ENCODE data around the gene BSN. TPM values are rescaled to one million over a fixed set of nuclear protein-coding genes. Genes with fewer than 3 reads are reported as not detected.
"Not testable (repeated sequence)": the region's sequence is repeated elsewhere in the genome, so short reads cannot be mapped to it uniquely, and the experiment has no call there.

Gene BSN
- total RNA-seq, 1 donor from 2014 or later: 0.10 TPM

DNA sequence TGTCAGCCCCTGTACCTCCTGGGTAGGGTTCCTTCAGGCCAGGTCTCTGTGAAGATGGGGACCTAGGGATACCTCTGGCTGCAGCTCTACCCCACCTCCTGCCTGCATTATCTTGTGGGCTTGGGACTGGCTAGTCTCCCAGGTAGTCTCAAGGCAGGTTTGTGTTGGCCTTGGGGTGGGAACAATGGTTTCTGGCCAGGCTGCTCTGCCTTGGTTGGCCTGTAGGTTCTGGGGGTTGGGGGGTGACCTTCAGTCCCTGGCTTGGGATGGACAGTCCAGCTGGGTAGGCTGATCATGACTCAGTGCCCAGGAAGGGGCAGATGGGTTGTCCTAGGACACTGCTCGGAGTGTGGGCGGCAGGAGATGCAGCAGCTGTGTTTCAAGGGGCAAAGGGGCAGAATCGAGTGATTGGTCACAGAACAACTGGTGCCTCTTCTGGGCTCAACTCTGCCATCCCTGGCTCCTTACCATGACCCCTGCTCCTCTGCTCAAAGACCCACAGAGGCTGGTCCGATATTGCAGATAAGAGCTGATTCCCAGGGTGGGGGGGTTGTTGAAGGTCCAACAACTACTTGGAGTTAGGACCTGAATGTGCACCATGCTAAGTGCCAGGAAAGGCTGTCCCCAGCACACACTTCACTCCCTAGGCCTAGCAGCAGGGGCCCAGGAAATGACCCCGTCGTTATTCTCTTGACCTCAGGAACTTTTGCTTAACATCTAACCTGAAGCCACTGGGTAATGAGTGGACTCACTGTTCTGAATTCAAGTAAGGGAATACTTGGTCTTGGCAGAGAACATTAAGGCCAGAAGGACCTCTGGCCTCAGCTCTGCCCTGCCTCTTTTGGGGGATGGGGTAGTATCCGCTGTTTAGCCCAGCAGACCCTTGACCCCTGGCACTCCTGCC is 18.1 kb upstream of the BSN start:
- intact Hi-C loops (cut with micrococcal nuclease): no loop called here

DNA sequence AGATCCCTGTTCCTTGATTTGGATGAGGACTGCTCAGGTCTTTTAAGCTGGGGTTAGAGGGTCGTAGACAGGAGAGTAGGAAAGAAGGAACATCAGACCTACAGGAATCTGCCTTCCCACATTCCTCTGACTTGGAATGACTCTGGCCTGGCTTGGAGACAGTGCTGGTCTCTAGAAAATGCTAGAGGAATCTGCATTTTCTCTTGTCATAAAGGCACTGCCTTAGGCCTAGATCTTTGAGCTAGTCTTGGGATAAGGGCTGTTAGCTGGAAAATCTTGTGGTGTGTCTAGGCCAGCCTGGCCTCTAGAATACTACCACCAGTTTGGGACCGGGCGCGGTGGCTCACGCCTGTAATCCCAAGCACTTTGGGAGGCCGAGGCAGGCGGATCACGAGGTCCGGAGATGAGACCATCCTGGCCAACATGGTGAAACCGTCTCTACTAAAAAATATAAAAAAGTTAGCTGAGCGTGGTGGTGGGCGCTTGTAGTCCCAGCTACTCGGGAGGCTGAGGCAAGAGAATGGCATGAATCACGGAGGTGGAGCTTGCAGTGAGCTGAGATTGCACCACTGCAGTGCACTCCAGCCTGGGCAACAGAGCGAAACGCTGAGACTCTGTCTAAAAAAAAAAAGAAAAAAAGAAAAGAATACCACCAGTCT is 17.3 kb upstream of the BSN start:
- intact Hi-C loops (cut with micrococcal nuclease): no loop called here

DNA sequence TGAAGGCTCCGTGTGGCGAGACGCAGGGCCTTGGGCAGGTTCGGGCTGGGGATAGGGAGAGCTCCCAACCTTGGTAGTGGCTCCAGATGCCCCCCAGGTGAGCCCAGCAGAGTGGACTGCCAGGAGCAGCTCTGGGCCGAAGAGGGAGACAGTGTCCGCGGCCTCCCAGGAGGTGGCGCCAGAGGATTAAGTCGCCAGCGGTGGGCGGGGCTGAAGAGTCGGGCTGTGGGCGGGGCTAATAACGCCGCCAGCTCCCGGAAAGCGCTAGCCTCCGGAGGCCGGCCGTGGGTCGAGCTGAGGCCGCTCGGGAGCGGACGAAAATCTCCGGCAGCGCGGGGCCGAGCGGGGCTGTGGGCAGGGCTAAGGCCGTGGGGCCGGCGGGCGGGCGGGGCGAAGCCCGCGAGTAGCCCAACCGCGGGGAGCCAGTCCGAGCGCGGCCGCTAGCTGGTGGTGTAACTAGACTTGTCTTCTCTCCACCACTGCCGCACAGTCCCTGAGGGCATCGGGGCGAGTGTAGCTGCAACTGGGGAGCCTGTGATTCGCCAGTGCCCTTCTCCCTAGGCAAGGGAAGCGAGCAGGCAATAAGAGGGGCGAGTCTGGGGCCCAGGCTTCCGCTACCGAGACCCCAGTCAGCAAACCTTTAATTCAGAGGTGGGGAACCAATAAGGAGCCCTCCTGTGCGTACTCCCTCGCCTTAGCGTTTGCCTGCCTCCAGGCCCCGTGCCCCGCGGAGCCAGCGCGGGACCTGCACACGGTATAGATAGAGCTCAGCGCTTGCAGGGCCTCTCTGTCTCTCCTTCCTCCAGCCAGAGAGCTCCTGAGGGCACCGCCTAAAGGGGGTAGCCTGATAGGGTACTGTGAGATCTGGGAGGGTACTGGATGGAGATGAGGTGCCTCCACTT is 14.4 kb upstream of the BSN start:
- intact Hi-C loops (cut with micrococcal nuclease): loop anchor here (1.0 to 2.0 kb wide), 6 partner anchors 14 to 299 kb away; partner anchors contain the start of genes AMIGO3, BSN and DAG1

DNA sequence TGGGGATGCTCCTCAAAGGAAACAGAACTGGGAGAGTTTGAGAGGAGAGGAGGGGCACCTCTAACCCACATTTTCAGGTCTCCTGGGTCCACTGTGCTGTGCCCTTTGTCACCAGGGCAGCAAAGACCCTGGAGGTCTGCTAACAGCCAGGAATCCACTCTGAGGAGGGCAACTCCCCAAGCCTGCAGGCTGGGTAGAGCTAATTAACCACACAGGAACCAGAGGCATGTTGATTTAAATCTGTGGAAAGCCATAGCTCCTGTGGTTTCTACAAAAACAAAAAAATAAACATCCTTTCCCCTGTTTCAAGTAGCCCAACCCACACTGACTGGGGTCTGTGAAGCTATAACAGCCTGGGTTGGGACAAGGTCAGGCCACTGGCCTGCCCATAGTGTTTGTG is 2.2 kb upstream of the BSN start:
- intact Hi-C loops (cut with micrococcal nuclease): no loop called here

DNA sequence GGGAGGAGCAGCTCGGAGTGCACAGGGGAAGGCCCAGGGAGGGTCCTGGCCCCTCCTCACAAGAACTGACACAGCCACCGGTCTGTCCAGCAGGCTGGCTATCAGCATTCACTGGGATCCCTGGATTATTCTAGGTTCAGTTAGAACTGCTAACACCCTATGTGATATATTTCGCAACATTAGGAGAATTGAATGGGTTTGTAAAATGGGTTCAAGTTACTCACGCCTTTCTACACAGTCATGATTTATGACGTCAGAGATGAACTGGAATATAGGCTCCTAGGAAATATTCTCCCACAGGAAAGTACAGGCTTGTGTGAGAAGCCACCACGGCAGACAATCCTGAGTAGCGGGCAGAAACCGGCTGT is 969 bp upstream of the BSN start:
- intact Hi-C loops (cut with micrococcal nuclease): no loop called here

DNA sequence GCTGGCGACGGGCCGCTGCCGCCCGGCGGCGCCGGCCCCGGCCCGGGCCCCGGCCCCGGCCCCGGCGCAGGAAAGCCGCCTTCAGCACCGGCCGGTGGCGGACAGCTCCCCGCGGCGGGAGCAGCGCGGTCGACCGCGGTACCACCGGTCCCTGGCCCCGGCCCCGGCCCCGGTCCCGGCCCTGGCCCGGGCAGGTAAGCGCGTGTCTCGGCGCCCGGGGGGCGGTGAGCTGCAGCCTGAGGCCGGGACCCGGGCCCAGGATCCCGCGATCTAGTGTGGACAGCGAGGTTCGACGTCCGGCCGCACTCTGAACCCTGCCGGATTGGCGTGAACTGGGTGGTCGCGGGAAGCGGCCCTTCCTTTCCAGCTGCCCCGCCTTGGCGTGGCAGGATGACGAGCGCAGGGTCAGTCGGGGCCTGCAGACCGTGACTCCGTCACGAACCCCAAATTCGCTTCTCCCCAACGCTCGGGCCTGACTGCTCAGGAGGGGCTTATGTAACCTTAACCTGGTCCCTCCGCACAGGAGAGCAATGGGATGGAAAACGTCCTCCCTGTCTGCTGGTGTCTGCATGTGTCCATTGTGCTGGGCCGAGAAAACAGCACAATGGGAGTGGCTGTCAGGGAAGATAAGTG is 472 bp downstream of the BSN start:
- intact Hi-C loops (cut with micrococcal nuclease): loop anchor here (1.0 kb wide), 5 partner anchors 15 to 165 kb away; partner anchors contain the start of genes AMIGO3, APEH and DAG1

DNA sequence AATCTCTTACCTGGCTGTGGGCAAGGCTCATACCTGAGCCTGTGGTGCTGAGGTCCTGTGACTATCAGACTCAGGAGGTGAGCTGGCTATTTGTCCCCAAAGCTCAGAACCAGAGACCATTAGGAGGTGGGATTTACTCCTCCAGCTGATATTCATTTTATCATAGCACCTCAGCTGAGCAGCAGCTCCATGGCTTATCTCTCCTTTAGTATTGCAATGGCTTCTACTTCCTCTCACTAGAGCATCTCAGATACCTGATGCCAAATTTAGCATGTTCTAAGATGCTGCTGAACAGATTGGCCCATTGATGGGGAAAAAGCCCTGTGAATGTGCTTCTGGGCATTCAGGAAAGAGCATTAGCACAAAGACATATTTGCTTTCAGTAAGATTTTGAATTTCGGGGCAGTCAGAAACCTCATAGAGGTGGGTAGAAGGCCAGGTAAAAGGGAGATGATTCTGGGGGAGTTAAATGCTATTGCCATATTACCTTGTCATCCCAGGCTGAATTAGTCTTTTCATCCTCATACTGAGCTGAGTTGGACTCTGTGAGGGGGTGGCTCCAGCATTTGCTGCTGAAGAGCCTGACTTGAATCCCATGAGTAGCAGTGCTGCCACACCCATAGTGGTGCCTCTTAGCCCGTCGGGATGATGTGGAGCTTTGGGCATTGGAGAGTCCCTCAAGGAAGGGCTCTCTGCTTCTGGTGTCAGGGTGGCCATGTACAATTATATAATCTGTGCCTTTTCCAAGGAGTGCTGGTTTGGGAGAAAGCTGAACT is 2.4 kb downstream of the BSN start:
- intact Hi-C loops (cut with micrococcal nuclease): no loop called here

DNA sequence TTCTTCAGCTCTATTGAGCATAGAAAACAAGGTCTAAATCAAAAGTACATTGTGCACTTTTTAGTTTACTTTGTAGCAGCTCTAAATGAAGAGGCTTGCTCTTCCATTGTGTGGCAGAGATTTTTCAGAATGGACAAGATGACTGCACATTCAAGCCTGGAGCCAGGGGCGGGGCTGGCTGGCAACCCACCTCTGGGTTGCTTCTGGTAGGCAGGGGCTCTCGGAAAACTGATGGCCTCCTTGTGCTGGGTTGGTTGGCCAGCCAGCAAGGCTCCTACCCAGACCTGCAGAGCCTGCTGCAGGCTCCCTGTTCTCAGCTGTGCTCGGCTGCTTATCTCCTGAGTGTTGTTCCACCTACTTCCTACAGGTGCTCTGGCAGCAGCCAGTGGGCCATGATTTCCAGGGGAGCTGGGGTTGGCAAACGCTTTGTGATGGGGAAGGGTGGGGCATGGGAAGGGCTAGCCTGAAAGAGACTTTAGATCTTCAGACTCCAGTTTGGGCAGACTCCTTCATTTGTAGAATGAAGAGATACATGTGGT is 8.8 kb downstream of the BSN start:
- intact Hi-C loops (cut with micrococcal nuclease): no loop called here

DNA sequence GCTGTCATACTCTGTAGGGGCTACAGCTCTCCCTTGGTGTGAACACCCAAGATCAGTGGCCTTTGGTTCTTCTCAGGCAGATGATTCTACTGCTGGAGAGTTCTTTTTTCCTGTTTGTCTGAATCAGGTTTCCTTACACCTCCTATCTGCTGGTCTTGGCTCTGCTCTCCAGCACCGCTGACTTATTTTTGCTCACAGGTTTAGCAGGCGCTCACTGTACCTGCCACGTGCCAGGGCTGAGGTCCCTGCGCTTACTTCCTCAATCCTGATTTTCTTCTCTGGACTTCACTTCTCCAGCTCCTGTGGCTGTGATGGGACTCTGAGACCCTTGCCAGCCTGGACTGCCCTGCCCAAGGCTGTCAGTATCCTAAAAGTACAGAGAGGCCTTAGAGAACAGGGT is 9.5 kb downstream of the BSN start:
- intact Hi-C loops (cut with micrococcal nuclease): no loop called here

DNA sequence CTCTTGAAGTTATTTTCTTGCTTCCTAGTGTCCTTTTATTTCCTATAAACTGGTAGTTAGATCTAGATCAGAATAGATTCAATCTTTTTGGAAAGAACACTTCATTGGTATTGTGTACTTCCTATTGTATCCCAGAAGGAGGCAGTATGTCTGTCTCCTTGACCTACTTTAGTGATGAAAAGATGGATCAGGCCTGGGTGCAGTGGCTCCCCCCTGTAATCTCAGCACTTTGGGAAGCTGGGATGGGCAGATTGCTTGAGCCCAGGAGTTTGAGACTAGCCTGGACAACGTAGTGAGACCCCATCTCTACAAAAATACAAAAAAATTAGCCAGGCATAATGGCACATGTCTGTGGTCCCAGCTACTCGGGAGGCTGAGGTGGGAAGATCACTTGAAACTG is 12.0 kb downstream of the BSN start:
- intact Hi-C loops (cut with micrococcal nuclease): loop anchor here (1.0 kb wide), 1 partner anchor 105 kb away; no protein-coding TSS in a partner anchor

DNA sequence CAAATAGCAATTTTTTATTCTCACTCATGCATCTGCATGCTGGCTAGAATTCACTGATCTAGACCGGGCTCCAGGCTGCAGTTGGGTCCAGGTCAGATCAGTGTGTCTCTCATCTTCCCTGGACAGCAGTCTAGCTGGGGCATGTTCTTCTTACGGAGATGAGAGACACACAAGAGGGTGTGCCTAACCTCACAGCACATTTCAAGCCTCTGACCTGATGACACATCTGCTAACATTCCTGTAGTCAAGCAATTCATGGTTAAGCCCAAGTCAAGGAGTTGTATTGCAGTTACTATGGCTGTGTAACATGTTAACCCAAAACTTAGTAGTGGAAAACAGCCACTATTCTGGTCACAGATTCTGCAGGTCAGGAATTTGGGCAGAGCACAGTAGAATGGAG is 13.1 kb downstream of the BSN start:
- intact Hi-C loops (cut with micrococcal nuclease): no loop called here

DNA sequence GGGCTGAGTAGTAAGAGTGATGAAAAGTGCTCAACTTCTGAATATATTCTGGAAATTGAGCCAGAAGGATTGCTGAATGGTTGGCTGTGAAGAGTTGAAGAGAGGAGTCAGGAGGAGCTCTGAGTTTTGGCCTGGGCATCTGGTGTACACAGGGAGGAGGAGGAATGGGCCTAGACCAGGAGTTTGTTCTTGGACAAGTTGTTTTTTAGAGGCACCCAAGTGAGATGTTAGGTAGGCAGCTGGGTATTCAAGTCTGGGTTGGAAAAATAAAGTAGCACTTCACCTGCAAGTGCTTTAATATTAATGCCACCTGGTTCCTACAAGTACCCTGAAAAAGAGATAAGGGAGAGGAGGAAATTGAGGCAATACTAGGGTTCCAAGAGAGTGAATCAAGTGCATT is 14.7 kb downstream of the BSN start:
- intact Hi-C loops (cut with micrococcal nuclease): no loop called here

DNA sequence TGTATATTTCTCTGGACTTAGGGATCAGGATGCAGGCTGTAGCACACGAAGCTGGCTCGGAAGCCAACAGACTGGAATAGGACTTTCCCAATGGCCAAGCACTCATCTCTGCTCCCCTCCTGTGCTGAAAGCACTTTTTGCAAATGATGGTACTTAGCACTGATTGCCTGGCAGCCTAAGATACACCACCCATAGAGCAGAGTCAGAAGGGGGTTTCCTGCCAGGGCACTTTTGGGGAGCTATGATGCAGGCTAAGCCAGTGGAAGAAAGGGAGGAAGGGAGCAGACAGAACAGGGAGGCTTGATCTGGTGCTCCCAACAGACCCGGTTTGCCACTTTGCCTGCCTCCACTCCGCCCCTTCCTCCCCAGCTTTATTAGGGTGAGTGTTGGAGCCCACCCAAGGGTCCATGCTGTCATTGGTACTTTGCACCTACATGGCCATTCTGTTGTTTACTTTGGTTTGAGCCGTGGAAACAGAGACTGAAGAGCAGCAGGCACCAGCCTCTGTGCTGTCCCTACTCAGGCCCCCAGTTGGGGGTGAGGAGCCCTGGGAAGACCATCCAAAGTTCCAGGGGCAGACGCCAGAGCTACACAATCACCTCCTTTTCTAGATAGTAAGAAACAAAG is 15.9 kb downstream of the BSN start:
- intact Hi-C loops (cut with micrococcal nuclease): no loop called here

DNA sequence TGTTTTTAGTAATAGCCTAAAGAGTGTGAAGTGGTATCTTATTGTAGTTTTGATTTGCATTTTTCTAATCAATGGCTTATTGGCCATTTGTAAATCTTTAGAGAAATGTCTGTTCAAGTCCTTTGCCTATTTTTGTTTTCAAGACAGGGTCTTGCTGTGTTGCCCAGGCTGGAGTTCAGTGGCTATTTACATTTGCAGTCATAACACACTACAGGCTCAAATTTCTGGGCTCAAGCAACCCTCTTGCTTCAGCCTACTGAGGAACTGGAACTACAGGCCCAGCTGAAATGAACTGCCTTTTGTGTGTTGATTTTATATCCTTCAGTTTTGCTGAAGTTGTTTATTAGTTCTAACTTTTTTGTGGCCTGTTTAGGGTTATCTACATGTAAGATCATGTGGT is 27.9 kb downstream of the BSN start:
- intact Hi-C loops (cut with micrococcal nuclease): no loop called here

DNA sequence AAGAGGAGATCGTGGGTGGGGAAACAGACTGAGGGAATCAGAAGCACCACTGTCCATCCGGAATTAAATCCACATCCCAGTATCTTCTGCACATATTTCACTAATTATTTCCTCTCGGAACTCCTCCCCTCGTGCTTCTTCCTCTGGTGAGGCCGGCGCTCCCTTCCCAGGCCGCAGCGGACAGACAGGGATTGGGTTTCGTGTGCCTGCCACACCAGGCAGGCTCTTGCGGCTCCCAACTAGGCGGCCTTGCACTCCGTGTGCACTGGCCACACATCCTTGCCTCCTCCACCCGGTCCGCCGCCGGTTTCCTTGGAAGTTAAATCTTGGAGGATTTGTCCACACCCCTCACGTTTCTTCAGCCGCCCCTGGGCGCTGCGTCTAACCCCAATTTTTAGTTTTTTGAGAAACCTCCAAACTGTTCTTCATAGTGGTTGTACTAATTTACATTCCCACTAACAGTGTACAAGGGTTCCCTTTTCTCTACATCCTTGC is 31.0 kb downstream of the BSN start:
- intact Hi-C loops (cut with micrococcal nuclease): not testable (repeated sequence)

DNA sequence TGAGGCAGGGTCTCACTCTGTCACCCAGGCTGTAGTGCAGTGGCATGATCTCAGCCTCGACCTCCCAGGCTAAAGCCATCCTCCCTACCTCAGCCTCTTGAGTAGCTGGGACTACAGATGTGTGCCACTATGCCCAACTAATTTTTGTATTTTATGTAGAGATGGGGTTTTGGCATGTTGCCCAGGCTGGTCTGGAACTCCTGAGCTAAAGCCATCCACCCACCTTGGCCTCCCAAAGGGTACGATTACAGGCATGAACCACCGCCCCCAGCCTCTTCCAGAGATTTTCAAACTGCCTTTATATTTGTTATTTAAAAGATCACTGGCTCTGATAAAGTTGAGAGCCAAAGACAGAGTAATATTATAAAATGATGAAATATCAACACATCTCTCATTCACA is 37.3 kb downstream of the BSN start:
- intact Hi-C loops (cut with micrococcal nuclease): no loop called here

DNA sequence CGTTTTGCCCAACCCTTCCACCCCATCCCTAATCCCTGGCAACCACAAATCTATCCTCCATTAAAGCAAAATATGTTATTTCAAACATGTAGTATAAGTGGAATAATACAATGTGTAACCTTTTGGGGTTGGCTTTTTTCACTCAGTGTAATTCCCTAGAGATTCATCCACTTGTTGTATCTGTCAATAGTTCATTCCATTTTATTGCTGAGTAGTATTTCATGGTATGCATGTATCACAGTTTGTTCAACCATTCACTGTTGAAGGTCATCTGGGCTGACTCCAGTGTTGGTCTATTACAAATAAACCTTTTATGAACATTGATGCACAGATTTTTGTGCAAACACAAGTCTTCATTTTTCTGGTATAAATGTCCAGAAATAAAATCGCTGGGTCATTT is 38.8 kb downstream of the BSN start:
- intact Hi-C loops (cut with micrococcal nuclease): no loop called here

DNA sequence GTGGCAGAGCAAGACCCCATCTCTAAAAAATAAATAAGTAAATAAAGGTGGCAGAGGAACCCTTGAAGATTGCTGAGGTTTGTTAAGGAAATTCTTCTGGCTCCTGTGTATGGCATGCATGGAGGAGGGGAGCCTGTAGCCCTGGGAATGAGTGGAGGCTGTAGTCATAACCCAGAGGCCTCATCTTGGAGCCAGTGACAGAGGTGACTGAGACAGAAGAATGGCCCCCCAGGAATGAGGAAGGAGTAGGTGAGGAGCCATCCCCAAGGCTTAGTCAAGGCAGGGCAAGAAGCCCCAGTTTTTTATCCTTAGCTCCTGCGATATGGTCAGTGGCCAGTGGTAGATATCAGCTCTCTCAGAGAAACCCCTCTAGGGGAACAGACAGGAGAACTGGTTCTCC is 46.5 kb downstream of the BSN start:
- intact Hi-C loops (cut with micrococcal nuclease): no loop called here

DNA sequence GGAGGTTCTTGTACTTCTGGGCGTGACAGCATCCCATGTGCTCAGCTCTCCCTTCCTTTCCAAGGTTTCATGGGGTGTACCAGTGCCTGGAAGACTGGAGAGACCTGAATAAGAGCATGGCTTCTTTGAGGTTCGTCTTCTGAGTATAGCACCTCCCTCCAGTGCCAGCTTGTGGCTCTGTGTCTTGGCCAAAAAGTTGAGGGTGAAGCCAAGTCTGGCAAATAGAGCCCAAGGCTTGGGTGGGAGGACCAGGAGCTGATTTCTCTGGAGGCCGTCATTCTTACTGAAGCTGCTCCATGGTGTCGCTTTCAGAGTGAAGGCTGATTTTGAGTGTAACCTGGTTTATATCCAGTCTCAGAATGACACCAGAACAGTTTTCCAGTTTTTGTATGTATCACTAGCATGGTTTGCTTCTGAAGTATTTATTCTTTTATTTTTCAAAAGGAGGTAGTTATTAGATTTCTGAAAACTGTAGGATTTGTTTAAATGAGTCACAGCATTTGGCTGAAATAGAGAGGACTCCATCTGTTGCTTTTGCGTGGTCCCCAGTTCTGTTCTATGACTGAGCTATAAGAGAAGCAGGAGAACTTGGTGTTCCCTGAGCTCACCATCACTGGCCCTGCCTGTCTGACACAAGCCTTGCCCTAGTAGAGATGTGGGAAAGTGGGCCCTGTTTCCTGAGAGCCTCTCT is 47.2 kb downstream of the BSN start:
- intact Hi-C loops (cut with micrococcal nuclease): no loop called here

Measured in T-helper 1 cell treated with Interleukin-12 subunit alpha and Interleukin-12 subunit beta and Interleukin-4 antibody, amounts not matched to agents 30 ng/mL and 1 ng/mL, for 36 hours (primary cell).